Lower leg skin (tissue), 4 donors: ENCODE results near the gene RAB5A. TPM values are rescaled to one million over a fixed set of nuclear protein-coding genes. Genes with fewer than 3 reads are reported as not detected.

Experiments
- DNase-seq, 2 donors: peaks; one replicate each; pipeline ENCODE4 v3.0.0-alpha.2; 2019; ENCODE audit warnings: low spot score in 2 of 2
- H3K4me3 ChIP-seq: fragments of 200-600 bp; sonication (generic); 2 replicates; pipeline ENCODE4 v1.5.1; 2017; ENCODE audit warnings: mild to moderate bottlenecking, low read depth; ENCODE audit not compliant: poor library complexity, severe bottlenecking
- POLR2A ChIP-seq, 2 donors: fragments of 450-650 bp; IDR thresholded peaks; one replicate each; pipeline ENCODE4 v1.6.1; 2016 to 2017; ENCODE audit warnings: antibody characterized with exemption in 2 of 2, mild to moderate bottlenecking in 1 of 2, moderate library complexity in 1 of 2
- WGBS, 2 donors: methylation state at CpG; one replicate each; pipeline ENCODE4 v1.1.5; 2018; 5-methylcytosine and 5-hydroxymethylcytosine counted together
- intact Hi-C: fragments of 100-400 bp; cut with DNase I; formaldehyde crosslinking; loops from one replicate; pipeline ENCODE4 v1.15.0; 2023; ENCODE audit warnings: low total_unique reads
- total RNA-seq, 4 donors: library from RNA; depleted of rRNA; stranded (reverse); fragments of >200 nt; gene quantifications; one replicate each; pipeline ENCODE4 v1.1.0, GENCODE V29; 2016
- TF ChIP-seq, protein P1 (sequence below), 3 donors: fragments of 450-650 bp; IDR thresholded peaks; one replicate each; pipeline ENCODE4 v1.5.1; 2016; ENCODE audit warnings: antibody characterized with exemption in 3 of 3, mild to moderate bottlenecking in 3 of 3, moderate library complexity in 2 of 3

The RAB5A gene
- total RNA-seq, 4 donors from 2014 or later, result 110 to 168 (median 119) TPM

DNA sequence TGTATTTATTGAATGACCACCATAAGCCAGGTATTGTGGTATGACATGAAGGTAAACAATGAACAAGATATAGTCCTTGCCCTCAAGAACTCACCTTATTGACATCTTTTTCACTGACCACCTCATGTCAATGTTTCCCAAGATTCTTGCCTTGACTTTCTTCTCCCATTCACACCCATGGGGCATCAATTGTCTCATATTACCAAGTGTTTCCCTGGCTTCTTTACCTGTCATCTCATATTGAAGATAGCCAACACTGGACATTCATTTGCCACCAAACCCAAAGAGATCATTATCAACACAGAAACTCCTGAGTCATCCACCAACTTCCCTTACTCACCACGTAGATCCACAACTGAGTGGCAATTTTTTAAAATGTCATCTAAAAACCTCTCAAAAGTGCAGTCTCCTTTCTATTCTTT, 15.1 kb upstream of the RAB5A start:
- WGBS, 2 donors, result 56 to 76% methylated on average over 1 of the region's 1 CpG
- no peak overlapping the region for H3K4me3 ChIP-seq
- intact Hi-C loops, result no loop called here
- no peak for TF ChIP-seq POLR2A (IDR thresholded peaks at IDR 0.05)
- TF ChIP-seq, protein P1, sequence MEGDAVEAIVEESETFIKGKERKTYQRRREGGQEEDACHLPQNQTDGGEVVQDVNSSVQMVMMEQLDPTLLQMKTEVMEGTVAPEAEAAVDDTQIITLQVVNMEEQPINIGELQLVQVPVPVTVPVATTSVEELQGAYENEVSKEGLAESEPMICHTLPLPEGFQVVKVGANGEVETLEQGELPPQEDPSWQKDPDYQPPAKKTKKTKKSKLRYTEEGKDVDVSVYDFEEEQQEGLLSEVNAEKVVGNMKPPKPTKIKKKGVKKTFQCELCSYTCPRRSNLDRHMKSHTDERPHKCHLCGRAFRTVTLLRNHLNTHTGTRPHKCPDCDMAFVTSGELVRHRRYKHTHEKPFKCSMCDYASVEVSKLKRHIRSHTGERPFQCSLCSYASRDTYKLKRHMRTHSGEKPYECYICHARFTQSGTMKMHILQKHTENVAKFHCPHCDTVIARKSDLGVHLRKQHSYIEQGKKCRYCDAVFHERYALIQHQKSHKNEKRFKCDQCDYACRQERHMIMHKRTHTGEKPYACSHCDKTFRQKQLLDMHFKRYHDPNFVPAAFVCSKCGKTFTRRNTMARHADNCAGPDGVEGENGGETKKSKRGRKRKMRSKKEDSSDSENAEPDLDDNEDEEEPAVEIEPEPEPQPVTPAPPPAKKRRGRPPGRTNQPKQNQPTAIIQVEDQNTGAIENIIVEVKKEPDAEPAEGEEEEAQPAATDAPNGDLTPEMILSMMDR (IDR thresholded peaks at IDR 0.05), result no peak
- no peak for DNase-seq

DNA sequence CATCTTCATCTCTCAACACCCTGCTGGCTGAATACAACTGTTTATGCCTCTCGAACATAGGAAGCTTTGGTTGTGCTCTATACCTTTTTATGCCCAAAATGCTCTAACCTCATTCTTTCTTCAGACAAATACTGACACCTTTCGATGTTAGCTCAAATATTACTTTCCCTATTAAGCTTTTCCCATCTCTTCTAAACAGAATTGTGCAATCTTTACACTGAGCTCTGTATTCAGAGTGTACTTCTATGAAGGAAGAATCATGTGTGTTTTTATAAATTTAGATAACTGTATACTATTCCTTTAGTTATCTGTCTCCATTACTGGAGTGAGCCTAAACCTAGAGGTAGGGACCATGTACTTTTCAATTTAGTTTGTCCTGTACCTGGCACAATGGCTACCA, 14.5 kb upstream of the RAB5A start:
- no peak for DNase-seq
- H3K4me3 ChIP-seq, result no peak overlapping the region
- intact Hi-C loops, result no loop called here
- TF ChIP-seq, protein P1 (IDR thresholded peaks at IDR 0.05), result no peak
- no peak for TF ChIP-seq POLR2A (IDR thresholded peaks at IDR 0.05)
- 84 to 97% methylated on average over 2 of the region's 2 CpGs for WGBS, 2 donors

DNA sequence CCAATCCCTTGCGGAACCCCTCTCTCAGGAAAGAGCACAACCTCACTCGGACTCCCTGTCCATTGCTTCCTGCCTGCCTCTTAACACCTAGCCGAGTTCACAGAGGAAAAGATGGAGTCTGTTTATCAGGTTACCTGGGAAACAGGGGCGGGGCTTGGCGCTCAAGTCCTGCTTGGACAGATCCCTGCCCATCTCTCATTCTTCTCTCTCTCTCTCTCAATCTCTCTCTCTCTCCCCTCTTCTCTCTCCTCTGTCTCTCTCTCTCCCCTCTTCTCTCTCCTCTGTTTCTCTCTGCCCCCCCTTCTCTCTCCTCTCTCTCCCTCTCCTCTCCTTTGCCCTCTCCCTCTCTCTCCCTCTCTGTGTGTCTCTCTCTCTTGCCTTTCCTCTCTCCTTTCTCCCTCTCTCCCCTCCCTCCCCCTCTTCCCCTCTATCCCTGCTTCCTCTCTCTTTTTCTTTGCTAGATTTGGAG, 12.8 kb upstream of the RAB5A start, which contains the start of gene EFHB:
TSS of gene EFHB (minus strand) at position 120 of the 469 bp plus-strand sequence. CDS start 199 bp downstream, outside the sequence.
- intact Hi-C loops, result no loop called here
- WGBS, 2 donors, result 45 to 48% methylated on average over 5 of the region's 5 CpGs
- no peak within 1 kb of the TSS for H3K4me3 ChIP-seq
- no peak for DNase-seq
- TF ChIP-seq, protein P1 (IDR thresholded peaks at IDR 0.05), result no peak
- no peak for TF ChIP-seq POLR2A (IDR thresholded peaks at IDR 0.05)

DNA sequence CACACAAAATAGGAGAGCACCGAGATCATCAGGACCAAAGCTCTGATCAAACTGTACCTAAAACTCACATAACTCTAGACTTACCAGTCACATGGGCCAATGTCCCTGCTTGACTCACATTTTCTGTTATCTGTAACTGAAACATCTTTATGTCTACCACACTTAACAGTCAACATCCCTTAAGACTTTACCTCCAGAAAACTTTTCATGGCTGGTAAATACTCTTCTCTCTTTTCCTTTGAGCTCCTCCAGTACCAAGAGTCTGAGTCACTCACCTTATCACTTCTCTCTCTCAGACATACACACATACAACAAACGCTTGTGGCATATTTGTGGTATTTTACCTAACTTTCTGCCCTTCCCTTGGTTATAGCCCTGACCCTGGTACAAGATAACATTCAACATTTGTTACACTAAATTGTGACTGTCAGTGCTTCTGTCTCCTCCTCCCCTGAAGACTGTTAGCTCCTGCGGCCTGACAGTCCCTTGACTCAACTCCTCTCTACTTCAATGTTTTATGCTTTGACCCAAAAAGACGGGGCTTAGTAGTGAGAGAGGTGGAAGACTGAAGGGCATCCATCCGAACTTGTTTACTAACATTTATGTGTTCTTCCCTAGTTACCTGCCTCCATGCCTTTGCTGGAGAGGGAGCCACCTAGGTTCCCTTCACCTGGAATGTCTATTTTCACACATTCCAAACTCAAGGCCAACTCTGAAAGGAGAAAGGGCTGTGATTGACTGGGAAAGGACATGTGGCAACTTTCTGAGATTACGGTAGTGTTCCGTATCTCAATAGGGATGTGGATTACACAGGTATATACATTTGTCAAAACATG, 9.2 kb upstream of the RAB5A start:
- H3K4me3 ChIP-seq, result no peak overlapping the region
- no peak for DNase-seq
- TF ChIP-seq POLR2A (IDR thresholded peaks at IDR 0.05), result no peak
- TF ChIP-seq, protein P1 (IDR thresholded peaks at IDR 0.05), result no peak
- whole genome bisulfite sequencing, 2 donors, result 76 to 90% methylated on average over 7 of the region's 7 CpGs
- intact Hi-C loops, result no loop called here

DNA sequence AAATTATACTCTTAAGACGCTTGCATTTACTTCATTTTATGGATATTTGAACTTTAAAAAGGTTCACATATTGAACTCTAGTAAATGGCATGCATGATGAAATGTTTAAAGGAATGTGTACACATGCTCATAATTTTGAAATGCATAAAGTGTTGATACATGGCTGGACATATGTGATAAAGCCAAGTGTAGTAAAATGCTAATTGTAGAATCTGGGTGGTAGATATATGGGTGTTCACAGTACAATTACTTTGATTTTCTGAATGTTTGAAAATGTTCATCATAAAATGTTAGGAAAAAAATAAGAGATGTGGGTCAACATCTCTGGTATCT, 8.6 kb upstream of the RAB5A start:
- no peak for TF ChIP-seq POLR2A (IDR thresholded peaks at IDR 0.05)
- WGBS, 2 donors, result 93% methylated on average over 1 of the region's 1 CpG
- no peak overlapping the region for H3K4me3 ChIP-seq
- DNase-seq, result no peak
- intact Hi-C loops, result no loop called here

DNA sequence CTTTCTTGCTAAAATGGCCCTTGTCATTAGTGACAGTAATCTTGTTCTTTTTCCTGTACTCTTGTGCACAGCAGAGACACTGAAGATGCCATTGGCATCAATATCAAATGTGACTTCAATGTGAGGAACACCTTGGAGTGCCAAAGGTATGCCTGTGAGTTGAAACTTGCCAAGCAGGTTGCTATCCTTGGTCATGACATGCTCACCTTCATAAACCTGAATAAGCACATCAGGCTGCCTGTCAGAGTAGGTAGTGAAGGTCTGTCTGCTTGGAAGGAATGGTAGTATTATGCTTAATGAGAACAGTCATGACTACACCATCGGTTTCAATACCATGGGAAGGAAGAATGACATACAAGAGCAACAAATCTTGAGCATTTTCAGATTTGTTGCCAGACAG, 6.3 kb upstream of the RAB5A start:
- 46 to 65% methylated on average over 1 of the region's 1 CpG for WGBS, 2 donors
- intact Hi-C loops, result no loop called here
- DNase-seq, result no peak
- TF ChIP-seq POLR2A (IDR thresholded peaks at IDR 0.05), result no peak
- TF ChIP-seq, protein P1 (IDR thresholded peaks at IDR 0.05), result no peak
- H3K4me3 ChIP-seq, result no peak overlapping the region
